ENCODE measurements around the gene ZNF549. TPM values are rescaled to one million over a fixed set of nuclear protein-coding genes. Genes with fewer than 3 reads are reported as not detected.

The ZNF549 gene
- total and polyA plus RNA-seq, 2 of the 13 experiments (the other 11 are each of a cell fraction or from before 2014, with no cell fraction given): 2.8 to 6.4 TPM

- TF ChIP-seq, protein P1, sequence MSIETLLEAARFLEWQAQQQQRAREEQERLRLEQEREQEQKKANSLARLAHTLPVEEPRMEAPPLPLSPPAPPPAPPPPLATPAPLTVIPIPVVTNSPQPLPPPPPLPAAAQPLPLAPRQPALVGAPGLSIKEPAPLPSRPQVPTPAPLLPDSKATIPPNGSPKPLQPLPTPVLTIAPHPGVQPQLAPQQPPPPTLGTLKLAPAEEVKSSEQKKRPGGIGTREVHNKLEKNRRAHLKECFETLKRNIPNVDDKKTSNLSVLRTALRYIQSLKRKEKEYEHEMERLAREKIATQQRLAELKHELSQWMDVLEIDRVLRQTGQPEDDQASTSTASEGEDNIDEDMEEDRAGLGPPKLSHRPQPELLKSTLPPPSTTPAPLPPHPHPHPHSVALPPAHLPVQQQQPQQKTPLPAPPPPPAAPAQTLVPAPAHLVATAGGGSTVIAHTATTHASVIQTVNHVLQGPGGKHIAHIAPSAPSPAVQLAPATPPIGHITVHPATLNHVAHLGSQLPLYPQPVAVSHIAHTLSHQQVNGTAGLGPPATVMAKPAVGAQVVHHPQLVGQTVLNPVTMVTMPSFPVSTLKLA (IDR thresholded peaks at IDR 0.05): peak; percentile 63
- no peak; the same call in 1 of the 2 replicates for TF ChIP-seq ZNF772 (CRISPR knock-in tag; IDR thresholded peaks at IDR 0.05)
- peak; percentile 65; the same call in 1 of the 2 replicates for TF ChIP-seq MEIS2 (CRISPR knock-in tag; IDR thresholded peaks at IDR 0.05)
- TF ChIP-seq KIAA2018 (CRISPR knock-in tag; IDR thresholded peaks at IDR 0.05; ENCODE audit: borderline replicate concordance): no peak
- TF ChIP-seq ASH2L (IDR thresholded peaks at IDR 0.05; ENCODE audit: insufficient read length, low read depth, low read length): peak; percentile 69
- TF ChIP-seq EZH2 (conservative IDR thresholded peaks at IDR 0.05; ENCODE audit: low read depth, low read length): no peak
- TF ChIP-seq ZNF44 (CRISPR knock-in tag; IDR thresholded peaks at IDR 0.05): peak; percentile 22; the same call in 1 of the 2 replicates
- TF ChIP-seq ARNT (IDR thresholded peaks at IDR 0.05): no peak
- no peak for TF ChIP-seq HMG20A (CRISPR knock-in tag; IDR thresholded peaks at IDR 0.05; ENCODE audit: borderline replicate concordance)
- no peak for TF ChIP-seq RBM22 (optimal IDR thresholded peaks at IDR 0.05; ENCODE audit: low read length)
- TF ChIP-seq POLR2AphosphoS5 (IDR thresholded peaks at IDR 0.05; ENCODE audit: low read depth, low read length): peak; percentile 71
- TF ChIP-seq, protein P2, sequence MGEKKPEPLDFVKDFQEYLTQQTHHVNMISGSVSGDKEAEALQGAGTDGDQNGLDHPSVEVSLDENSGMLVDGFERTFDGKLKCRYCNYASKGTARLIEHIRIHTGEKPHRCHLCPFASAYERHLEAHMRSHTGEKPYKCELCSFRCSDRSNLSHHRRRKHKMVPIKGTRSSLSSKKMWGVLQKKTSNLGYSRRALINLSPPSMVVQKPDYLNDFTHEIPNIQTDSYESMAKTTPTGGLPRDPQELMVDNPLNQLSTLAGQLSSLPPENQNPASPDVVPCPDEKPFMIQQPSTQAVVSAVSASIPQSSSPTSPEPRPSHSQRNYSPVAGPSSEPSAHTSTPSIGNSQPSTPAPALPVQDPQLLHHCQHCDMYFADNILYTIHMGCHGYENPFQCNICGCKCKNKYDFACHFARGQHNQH (CRISPR knock-in tag; IDR thresholded peaks at IDR 0.05): peak; percentile 81; the same call in 1 of the 2 replicates
- peak; percentile 42; the same call in 1 of the 2 replicates for TF ChIP-seq ZNF230 (CRISPR knock-in tag; IDR thresholded peaks at IDR 0.05)
- TF ChIP-seq ZNF543 (CRISPR knock-in tag; IDR thresholded peaks at IDR 0.05): peak; percentile 73; the same call in 1 of the 2 replicates
- TF ChIP-seq MXD4 (CRISPR knock-in tag; IDR thresholded peaks at IDR 0.05): peak; percentile 95
- peak; percentile 43; the same call in 1 of the 2 replicates for TF ChIP-seq ZNF749 (CRISPR knock-in tag; IDR thresholded peaks at IDR 0.05; ENCODE audit: borderline replicate concordance)
- TF ChIP-seq NCOR1 (IDR thresholded peaks at IDR 0.05; ENCODE audit: borderline replicate concordance, low read length): 0 out of 2 replicates have a peak, but pooled peaks have one; percentile 25
Measured at GRCh38 chr19:57527136-57527881, at the start of gene ZNF549 (continued).

All from HepG2 (cell line).